GM19043 (cell line): Measurements from ENCODE around the gene ARHGAP15.

Source experiments
- ATAC-seq: cut with Tn5 transposase; IDR thresholded peaks from one replicate; pipeline ENCODE4 v1.9.1; 2021; ENCODE audit warnings: low read depth; ENCODE audit not compliant: unreplicated experiment

Gene ARHGAP15

GRCh38 chr2:143383016-143383415 lies 253.8 kb downstream of the ARHGAP15 start:
- ATAC-seq = no peak

- no peak for ATAC-seq
Observed at GRCh38 chr2:143384111-143384510, 254.9 kb downstream of the ARHGAP15 start.

GRCh38 chr2:143390171-143390570 lies 261.0 kb downstream of the ARHGAP15 start:
- no peak for ATAC-seq

- no peak for ATAC-seq
Observed at GRCh38 chr2:143392358-143392757, 263.1 kb downstream of the ARHGAP15 start.

- no peak for ATAC-seq
Observed at GRCh38 chr2:143394062-143394461, 264.8 kb downstream of the ARHGAP15 start.

GRCh38 chr2:143397884-143398614 lies 268.8 kb downstream of the ARHGAP15 start:
- ATAC-seq = peak; percentile 64

- ATAC-seq = no peak
Observed at GRCh38 chr2:143398781-143399180, 269.6 kb downstream of the ARHGAP15 start.

GRCh38 chr2:143399631-143400069 lies 270.4 kb downstream of the ARHGAP15 start:
- ATAC-seq = no peak

- no peak for ATAC-seq
Observed at GRCh38 chr2:143401861-143402260, 272.6 kb downstream of the ARHGAP15 start.

GRCh38 chr2:143402451-143402850 lies 273.2 kb downstream of the ARHGAP15 start:
- ATAC-seq = no peak

- ATAC-seq = no peak
Observed at GRCh38 chr2:143410082-143410897, 281.1 kb downstream of the ARHGAP15 start.

GRCh38 chr2:143415571-143415970 lies 286.4 kb downstream of the ARHGAP15 start:
- no peak for ATAC-seq

- no peak for ATAC-seq
Observed at GRCh38 chr2:143417428-143417827, 288.2 kb downstream of the ARHGAP15 start.

- ATAC-seq = no peak
Observed at GRCh38 chr2:143420313-143420712, 291.1 kb downstream of the ARHGAP15 start.

- peak; percentile 97 for ATAC-seq
Observed at GRCh38 chr2:143422681-143423080, 293.5 kb downstream of the ARHGAP15 start.

- ATAC-seq = no peak
Observed at GRCh38 chr2:143425896-143426295, 296.7 kb downstream of the ARHGAP15 start.

GRCh38 chr2:143426296-143426695 lies 297.1 kb downstream of the ARHGAP15 start:
- no peak for ATAC-seq

GRCh38 chr2:143428700-143429099 lies 299.5 kb downstream of the ARHGAP15 start:
- no peak for ATAC-seq

- ATAC-seq = no peak
Observed at GRCh38 chr2:143429932-143430679, 300.9 kb downstream of the ARHGAP15 start.

GRCh38 chr2:143431316-143431715 lies 302.1 kb downstream of the ARHGAP15 start:
- ATAC-seq = no peak

GRCh38 chr2:143433251-143433650 lies 304.0 kb downstream of the ARHGAP15 start:
- no peak for ATAC-seq
